ENCODE results near the gene SIPA1. TPM values are rescaled to one million over a fixed set of nuclear protein-coding genes. Genes with fewer than 3 reads are reported as not detected.

Gene SIPA1
- total and polyA plus RNA-seq, 2 of the 13 experiments (the other 11 are each of a cell fraction or from before 2014, with no cell fraction given), result 5.8 to 7.7 TPM

DNA sequence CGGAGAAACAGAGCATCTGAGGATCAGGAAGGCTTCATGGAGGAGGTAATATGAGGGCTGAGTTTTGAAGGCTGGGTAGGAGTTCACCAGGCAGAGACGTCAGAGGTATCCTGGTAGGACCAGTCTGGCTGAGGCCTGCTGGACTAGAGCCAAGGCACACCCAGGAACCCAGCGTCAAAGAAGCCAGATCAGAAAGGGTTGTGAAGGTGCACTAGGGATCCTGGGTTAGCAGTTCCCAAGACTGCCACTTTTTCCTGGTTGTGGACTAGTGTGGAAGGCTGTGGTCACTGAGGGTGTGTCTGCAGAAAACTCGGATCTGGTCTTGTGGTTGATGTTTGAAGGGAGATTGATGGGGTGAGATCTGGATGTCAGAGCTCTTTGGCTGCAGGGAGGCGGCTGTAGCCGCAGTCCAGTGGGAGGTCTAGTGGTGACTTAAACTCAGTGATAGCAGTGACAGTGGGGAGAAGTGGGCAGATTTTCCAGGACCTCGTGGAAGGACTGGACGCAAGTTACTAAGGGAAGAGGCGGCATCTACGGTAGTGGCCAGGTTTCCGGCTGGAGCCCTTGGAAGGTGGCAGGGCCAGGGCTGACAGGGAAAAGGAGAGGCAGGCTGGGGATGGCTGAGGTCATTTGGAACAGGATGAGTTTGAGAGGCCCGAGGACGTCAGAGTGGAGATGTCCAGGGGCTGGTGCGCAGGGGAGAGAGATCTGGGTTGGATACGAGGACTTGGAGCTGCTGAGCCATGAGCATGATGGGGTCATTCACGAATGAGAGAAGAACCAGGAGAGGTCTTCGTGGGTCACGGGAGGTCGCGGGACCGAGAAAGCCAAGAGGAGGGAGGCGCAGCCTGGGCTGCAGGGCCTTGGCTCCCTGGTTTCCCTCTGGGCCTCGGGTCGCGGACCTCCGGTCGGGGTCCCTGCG lies 13.9 kb downstream of the SIPA1 start (continued):
- TF ChIP-seq, protein P1, sequence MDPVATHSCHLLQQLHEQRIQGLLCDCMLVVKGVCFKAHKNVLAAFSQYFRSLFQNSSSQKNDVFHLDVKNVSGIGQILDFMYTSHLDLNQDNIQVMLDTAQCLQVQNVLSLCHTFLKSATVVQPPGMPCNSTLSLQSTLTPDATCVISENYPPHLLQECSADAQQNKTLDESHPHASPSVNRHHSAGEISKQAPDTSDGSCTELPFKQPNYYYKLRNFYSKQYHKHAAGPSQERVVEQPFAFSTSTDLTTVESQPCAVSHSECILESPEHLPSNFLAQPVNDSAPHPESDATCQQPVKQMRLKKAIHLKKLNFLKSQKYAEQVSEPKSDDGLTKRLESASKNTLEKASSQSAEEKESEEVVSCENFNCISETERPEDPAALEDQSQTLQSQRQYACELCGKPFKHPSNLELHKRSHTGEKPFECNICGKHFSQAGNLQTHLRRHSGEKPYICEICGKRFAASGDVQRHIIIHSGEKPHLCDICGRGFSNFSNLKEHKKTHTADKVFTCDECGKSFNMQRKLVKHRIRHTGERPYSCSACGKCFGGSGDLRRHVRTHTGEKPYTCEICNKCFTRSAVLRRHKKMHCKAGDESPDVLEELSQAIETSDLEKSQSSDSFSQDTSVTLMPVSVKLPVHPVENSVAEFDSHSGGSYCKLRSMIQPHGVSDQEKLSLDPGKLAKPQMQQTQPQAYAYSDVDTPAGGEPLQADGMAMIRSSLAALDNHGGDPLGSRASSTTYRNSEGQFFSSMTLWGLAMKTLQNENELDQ (CRISPR knock-in tag; IDR thresholded peaks at IDR 0.05; ENCODE audit: borderline replicate concordance), result no peak
- TF ChIP-seq ZFP90 (CRISPR knock-in tag; IDR thresholded peaks at IDR 0.05; ENCODE audit: borderline replicate concordance), result 0 out of 2 replicates have a peak, but pooled peaks have one; percentile 57
- TF ChIP-seq GMEB2 (CRISPR knock-in tag; IDR thresholded peaks at IDR 0.05; ENCODE audit: low read depth), result no peak
- no peak for TF ChIP-seq ZBTB14 (CRISPR knock-in tag; IDR thresholded peaks at IDR 0.05)
- TF ChIP-seq ZNF577 (CRISPR knock-in tag; IDR thresholded peaks at IDR 0.05; ENCODE audit: borderline replicate concordance, low read depth), result no peak
- no peak; the same call in 1 of the 2 replicates for TF ChIP-seq SRY (CRISPR knock-in tag; IDR thresholded peaks at IDR 0.05)
- no peak for TF ChIP-seq CHD4 (IDR thresholded peaks at IDR 0.05; ENCODE audit: borderline replicate concordance, low read length)
- no peak for TF ChIP-seq RFXANK (CRISPR knock-in tag; IDR thresholded peaks at IDR 0.05)
- peak; percentile 11; the same call in 1 of the 2 replicates for TF ChIP-seq SP2 (CRISPR knock-in tag; IDR thresholded peaks at IDR 0.05)
- 0 out of 2 replicates have a peak, but pooled peaks have one; percentile 26 for TF ChIP-seq MED13 (CRISPR knock-in tag; IDR thresholded peaks at IDR 0.05)
- no peak for TF ChIP-seq NR2F2 (IDR thresholded peaks at IDR 0.05; ENCODE audit: borderline replicate concordance, low read depth)
- TF ChIP-seq ZNF264 (CRISPR knock-in tag; IDR thresholded peaks at IDR 0.05), result 0 out of 2 replicates have a peak, but pooled peaks have one; percentile 35
- TF ChIP-seq HDAC1 (CRISPR knock-in tag; IDR thresholded peaks at IDR 0.05), result no peak
- no peak for TF ChIP-seq POGK (CRISPR knock-in tag; conservative IDR thresholded peaks at IDR 0.05)
- no peak for TF ChIP-seq PREB (CRISPR knock-in tag; IDR thresholded peaks at IDR 0.05)
- no peak for TF ChIP-seq NFIB (CRISPR knock-in tag; IDR thresholded peaks at IDR 0.05; ENCODE audit: borderline replicate concordance)
- TF ChIP-seq ZNF782 (CRISPR knock-in tag; IDR thresholded peaks at IDR 0.05; ENCODE audit: borderline replicate concordance), result 0 out of 2 replicates have a peak, but pooled peaks have one; percentile 16
- TF ChIP-seq ZNF766 (CRISPR knock-in tag; IDR thresholded peaks at IDR 0.05; ENCODE audit: borderline replicate concordance), result no peak
- TF ChIP-seq SMARCE1 (IDR thresholded peaks at IDR 0.05; ENCODE audit: borderline replicate concordance), result no peak
